GM23338 (cell line): Measurements from ENCODE around the gene NDC80. TPM values are rescaled to one million over a fixed set of nuclear protein-coding genes. Genes with fewer than 3 reads are reported as not detected.

ENCODE experiments used
- ATAC-seq: fragments of 200-7000 bp; cut with Tn5 transposase; 3 replicates; pipeline ENCODE4 v1.9.1; 2020
- DNase-seq: peaks from one replicate; pipeline ENCODE4 v3.0.0-alpha.2; 2015; ENCODE audit warnings: low spot score
- H2AFZ ChIP-seq: fragments of 200-600 bp; sonication (generic); 2 replicates; pipeline ENCODE4 v1.8.0; 2016; ENCODE audit warnings: antibody characterized with exemption, mild to moderate bottlenecking, moderate library complexity
- H3F3A ChIP-seq: fragments of 200-600 bp; sonication (generic); replicated peaks from 2 replicates; pipeline ENCODE4 v1.8.0; 2017; ENCODE audit warnings: antibody characterized with exemption, mixed run types, low read depth
- H3K27ac ChIP-seq: fragments of 200-600 bp; sonication (generic); 2 replicates; pipeline ENCODE4 v1.6.1; 2016; ENCODE audit warnings: low read depth
- H3K27me3 ChIP-seq: fragments of 200-600 bp; sonication (generic); 2 replicates; pipeline ENCODE4 v1.8.0; 2016; ENCODE audit warnings: mild to moderate bottlenecking, mixed run types, moderate library complexity; ENCODE audit not compliant: insufficient read depth
- H3K36me3 ChIP-seq: fragments of 200-600 bp; sonication (generic); 2 replicates; pipeline ENCODE4 v1.8.0; 2016; ENCODE audit warnings: mild to moderate bottlenecking; ENCODE audit not compliant: insufficient read depth
- H3K4me1 ChIP-seq: fragments of 200-600 bp; sonication (generic); 2 replicates; pipeline ENCODE4 v1.8.0; 2016; ENCODE audit warnings: mild to moderate bottlenecking, moderate library complexity; ENCODE audit not compliant: insufficient read depth
- H3K4me2 ChIP-seq: fragments of 200-600 bp; sonication (generic); 2 replicates; pipeline ENCODE4 v1.7.1; 2017; ENCODE audit warnings: mixed run types
- H3K4me3 ChIP-seq: fragments of 200-600 bp; sonication (generic); 2 replicates; pipeline ENCODE4 v1.6.1; 2016; ENCODE audit warnings: mixed run types
- H3K79me2 ChIP-seq: fragments of 200-600 bp; sonication (generic); replicated peaks from 2 replicates; pipeline ENCODE4 v1.8.0; 2017; ENCODE audit warnings: mild to moderate bottlenecking; ENCODE audit not compliant: insufficient read depth
- H3K9me2 ChIP-seq: fragments of 200-600 bp; sonication (generic); 2 replicates; pipeline ENCODE4 v1.8.0; 2017; ENCODE audit not compliant: insufficient read depth
- H4K20me1 ChIP-seq: fragments of 200-600 bp; sonication (generic); replicated peaks from 2 replicates; pipeline ENCODE4 v1.8.0; 2017; ENCODE audit warnings: mild to moderate bottlenecking; ENCODE audit not compliant: insufficient read depth
- H3K27ac Mint-ChIP-seq: 2 replicates; pipeline ENCODE4 v1.8.0; 2020; ENCODE audit warnings: inconsistent platforms, mild to moderate bottlenecking, moderate library complexity, mixed read lengths
- H3K27me3 Mint-ChIP-seq: 3 replicates; pipeline ENCODE4 v1.8.0; 2022; ENCODE audit warnings: low read depth, mild to moderate bottlenecking, moderate library complexity, mixed read lengths, inconsistent platforms; ENCODE audit not compliant: insufficient read depth, poor library complexity
- H3K36me3 Mint-ChIP-seq: 3 replicates; pipeline ENCODE4 v1.8.0; 2021; ENCODE audit warnings: low read depth, mild to moderate bottlenecking, inconsistent platforms, moderate library complexity, mixed read lengths
- H3K4me1 Mint-ChIP-seq: 3 replicates; pipeline ENCODE4 v1.8.0; 2020; ENCODE audit warnings: mild to moderate bottlenecking, inconsistent platforms, mixed read lengths
- H3K4me3 Mint-ChIP-seq: 3 replicates; pipeline ENCODE4 v1.8.0; 2021; ENCODE audit warnings: moderate library complexity, mild to moderate bottlenecking, inconsistent platforms, mixed read lengths
- H3K9me3 Mint-ChIP-seq: 3 replicates; pipeline ENCODE4 v1.8.0; 2020; ENCODE audit warnings: moderate library complexity, mild to moderate bottlenecking, inconsistent platforms, mixed read lengths
- CREB1 ChIP-seq: fragments of 250-450 bp; sonication (Bioruptor Pico); IDR thresholded peaks from 2 replicates; pipeline ENCODE4 v1.5.0; 2020; ENCODE audit warnings: low read depth, mild to moderate bottlenecking, moderate library complexity
- EZH2phosphoT487 ChIP-seq: fragments of 200-600 bp; sonication (generic); IDR thresholded peaks from one replicate; pipeline ENCODE4 v1.8.1; 2018; ENCODE audit warnings: antibody characterized with exemption; ENCODE audit not compliant: unreplicated experiment
- JUNB ChIP-seq: IDR thresholded peaks from one replicate; pipeline ENCODE4 v1.6.1; 2016; ENCODE audit warnings: antibody characterized with exemption; ENCODE audit not compliant: unreplicated experiment
- NANOG ChIP-seq: IDR thresholded peaks from 2 replicates; pipeline ENCODE4 v1.6.1; 2016; ENCODE audit warnings: antibody characterized with exemption, borderline replicate concordance
- POLR2AphosphoS5 ChIP-seq: IDR thresholded peaks from 2 replicates; pipeline ENCODE4 v1.6.1; 2016; ENCODE audit warnings: antibody characterized with exemption, low read depth
- STAT1 ChIP-seq: IDR thresholded peaks from one replicate; pipeline ENCODE4 v1.6.1; 2016; ENCODE audit warnings: antibody characterized with exemption; ENCODE audit not compliant: unreplicated experiment
- ZNF114 ChIP-seq: fragments of 250-450 bp; sonication (Bioruptor Pico); IDR thresholded peaks from 2 replicates; pipeline ENCODE4 v1.5.0; 2020; ENCODE audit warnings: mild to moderate bottlenecking, moderate library complexity
- ZNF331 ChIP-seq: fragments of 250-450 bp; sonication (Bioruptor Pico); IDR thresholded peaks from 2 replicates; pipeline ENCODE4 v1.5.0; 2020; ENCODE audit warnings: low read depth, mild to moderate bottlenecking, moderate library complexity
- polyA plus RNA-seq: library from polyadenylated mRNA; unstranded; fragments of >200 nt; fragmentation: Nextera tagmentation; extraction: Ambion mirVana; gene quantifications from 2 replicates; pipeline ENCODE4 v1.2.1, GENCODE V29; 2016
- total RNA-seq: library from RNA; depleted of rRNA; stranded (reverse); fragments of >200 nt; shearing (Covaris generic); gene quantifications from 2 replicates; pipeline ENCODE4 v1.2.3, GENCODE V29; 2014
- TF ChIP-seq, protein P1 (sequence below): fragments of 250-450 bp; sonication (Bioruptor Pico); IDR thresholded peaks from 2 replicates; pipeline ENCODE4 v1.5.0; 2020; ENCODE audit warnings: mild to moderate bottlenecking, moderate library complexity
- TF ChIP-seq, protein P2 (sequence below), 2 experiments: fragments of 200-600 bp in 1 of 2; sonication (generic) in 1 of 2; conservative IDR thresholded peaks; 2 replicates each; pipeline versions ENCODE4 v1.5.1 to v1.6.1; 2016 to 2017; ENCODE audit warnings: antibody characterized with exemption in 2 of 2, low read depth in 2 of 2, mild to moderate bottlenecking in 2 of 2, moderate library complexity in 1 of 2
- TF ChIP-seq, protein P3 (sequence below): IDR thresholded peaks from one replicate; pipeline ENCODE4 v1.6.1; 2018; ENCODE audit warnings: antibody characterized with exemption; ENCODE audit not compliant: unreplicated experiment
- TF ChIP-seq, protein P4 (sequence below): IDR thresholded peaks from 2 replicates; pipeline ENCODE4 v1.6.1; 2016; ENCODE audit warnings: antibody characterized with exemption

The NDC80 gene
- total and polyA plus RNA-seq, 2 experiments from 2014 or later: 36.6 to 58.4 TPM

DNA sequence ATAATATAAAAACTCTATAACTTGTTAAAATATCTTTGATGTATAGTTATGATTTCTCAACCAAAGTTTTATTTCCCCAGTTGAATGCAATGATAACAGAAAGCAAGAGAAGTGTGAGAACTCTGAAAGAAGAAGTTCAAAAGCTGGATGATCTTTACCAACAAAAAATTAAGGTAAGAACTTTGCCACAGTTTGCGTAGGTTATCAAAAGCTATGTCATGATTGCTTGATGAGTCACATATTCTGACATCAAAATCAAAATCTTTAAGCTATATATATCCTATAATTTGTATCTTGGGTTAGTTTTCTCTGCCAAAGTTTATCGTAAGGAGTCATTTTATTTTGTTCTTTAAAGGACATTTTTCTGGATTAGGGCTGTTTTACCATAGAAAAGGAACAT, 35.0 kb downstream of the NDC80 start (continued):
- TF ChIP-seq, protein P1, sequence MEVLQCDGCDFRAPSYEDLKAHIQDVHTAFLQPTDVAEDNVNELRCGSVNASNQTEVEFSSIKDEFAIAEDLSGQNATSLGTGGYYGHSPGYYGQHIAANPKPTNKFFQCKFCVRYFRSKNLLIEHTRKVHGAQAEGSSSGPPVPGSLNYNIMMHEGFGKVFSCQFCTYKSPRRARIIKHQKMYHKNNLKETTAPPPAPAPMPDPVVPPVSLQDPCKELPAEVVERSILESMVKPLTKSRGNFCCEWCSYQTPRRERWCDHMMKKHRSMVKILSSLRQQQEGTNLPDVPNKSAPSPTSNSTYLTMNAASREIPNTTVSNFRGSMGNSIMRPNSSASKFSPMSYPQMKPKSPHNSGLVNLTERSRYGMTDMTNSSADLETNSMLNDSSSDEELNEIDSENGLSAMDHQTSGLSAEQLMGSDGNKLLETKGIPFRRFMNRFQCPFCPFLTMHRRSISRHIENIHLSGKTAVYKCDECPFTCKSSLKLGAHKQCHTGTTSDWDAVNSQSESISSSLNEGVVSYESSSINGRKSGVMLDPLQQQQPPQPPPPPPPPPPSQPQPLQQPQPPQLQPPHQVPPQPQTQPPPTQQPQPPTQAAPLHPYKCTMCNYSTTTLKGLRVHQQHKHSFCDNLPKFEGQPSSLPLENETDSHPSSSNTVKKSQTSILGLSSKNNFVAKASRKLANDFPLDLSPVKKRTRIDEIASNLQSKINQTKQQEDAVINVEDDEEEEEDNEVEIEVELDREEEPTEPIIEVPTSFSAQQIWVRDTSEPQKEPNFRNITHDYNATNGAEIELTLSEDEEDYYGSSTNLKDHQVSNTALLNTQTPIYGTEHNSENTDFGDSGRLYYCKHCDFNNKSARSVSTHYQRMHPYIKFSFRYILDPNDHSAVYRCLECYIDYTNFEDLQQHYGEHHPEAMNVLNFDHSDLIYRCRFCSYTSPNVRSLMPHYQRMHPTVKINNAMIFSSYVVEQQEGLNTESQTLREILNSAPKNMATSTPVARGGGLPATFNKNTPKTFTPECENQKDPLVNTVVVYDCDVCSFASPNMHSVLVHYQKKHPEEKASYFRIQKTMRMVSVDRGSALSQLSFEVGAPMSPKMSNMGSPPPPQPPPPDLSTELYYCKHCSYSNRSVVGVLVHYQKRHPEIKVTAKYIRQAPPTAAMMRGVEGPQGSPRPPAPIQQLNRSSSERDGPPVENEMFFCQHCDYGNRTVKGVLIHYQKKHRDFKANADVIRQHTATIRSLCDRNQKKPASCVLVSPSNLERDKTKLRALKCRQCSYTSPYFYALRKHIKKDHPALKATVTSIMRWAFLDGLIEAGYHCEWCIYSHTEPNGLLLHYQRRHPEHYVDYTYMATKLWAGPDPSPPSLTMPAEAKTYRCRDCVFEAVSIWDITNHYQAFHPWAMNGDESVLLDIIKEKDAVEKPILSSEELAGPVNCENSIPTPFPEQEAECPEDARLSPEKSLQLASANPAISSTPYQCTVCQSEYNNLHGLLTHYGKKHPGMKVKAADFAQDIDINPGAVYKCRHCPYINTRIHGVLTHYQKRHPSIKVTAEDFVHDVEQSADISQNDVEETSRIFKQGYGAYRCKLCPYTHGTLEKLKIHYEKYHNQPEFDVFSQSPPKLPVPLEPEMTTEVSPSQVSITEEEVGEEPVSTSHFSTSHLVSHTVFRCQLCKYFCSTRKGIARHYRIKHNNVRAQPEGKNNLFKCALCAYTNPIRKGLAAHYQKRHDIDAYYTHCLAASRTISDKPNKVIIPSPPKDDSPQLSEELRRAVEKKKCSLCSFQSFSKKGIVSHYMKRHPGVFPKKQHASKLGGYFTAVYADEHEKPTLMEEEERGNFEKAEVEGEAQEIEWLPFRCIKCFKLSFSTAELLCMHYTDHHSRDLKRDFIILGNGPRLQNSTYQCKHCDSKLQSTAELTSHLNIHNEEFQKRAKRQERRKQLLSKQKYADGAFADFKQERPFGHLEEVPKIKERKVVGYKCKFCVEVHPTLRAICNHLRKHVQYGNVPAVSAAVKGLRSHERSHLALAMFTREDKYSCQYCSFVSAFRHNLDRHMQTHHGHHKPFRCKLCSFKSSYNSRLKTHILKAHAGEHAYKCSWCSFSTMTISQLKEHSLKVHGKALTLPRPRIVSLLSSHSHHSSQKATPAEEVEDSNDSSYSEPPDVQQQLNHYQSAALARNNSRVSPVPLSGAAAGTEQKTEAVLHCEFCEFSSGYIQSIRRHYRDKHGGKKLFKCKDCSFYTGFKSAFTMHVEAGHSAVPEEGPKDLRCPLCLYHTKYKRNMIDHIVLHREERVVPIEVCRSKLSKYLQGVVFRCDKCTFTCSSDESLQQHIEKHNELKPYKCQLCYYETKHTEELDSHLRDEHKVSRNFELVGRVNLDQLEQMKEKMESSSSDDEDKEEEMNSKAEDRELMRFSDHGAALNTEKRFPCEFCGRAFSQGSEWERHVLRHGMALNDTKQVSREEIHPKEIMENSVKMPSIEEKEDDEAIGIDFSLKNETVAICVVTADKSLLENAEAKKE (CRISPR knock-in tag): no peak
- TF ChIP-seq JUNB (no peak), POLR2AphosphoS5 (no peak)

DNA sequence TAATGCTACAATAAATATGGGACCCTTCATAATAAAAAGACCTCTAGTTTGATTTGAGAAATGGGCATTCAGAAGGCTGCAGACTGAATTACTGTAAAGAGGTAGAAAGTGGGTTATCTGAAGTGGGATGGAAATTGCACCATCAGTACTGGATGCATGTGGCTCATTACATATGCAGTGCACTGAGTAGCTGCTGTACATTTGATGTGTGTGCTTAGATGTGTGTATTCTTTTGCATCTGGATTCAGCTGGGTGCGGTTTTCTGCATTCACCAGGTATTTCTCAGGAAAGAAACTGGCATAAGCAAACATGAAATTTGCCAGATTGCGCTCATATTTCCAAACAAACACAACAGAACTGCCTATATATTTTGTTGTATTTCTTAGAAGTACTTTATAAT, 38.2 kb downstream of the NDC80 start:
- Histone ChIP-seq H3K36me3 (peaks cover 57% of the 10 kb centered on the region), H3K9me2 (no peaks in the 10 kb centered on the region), H3K4me3 (no peak overlapping the region), H3K27ac (no peak overlapping the region), H3K4me1 (no peaks in the 10 kb centered on the region), H3F3A (no peaks in the 10 kb centered on the region), H3K79me2 (no peaks in the 10 kb centered on the region), H3K4me2 (no peak overlapping the region), H3K27me3 (no peaks in the 10 kb centered on the region), H2AFZ (no peak overlapping the region), H4K20me1 (peaks cover 7% of the 10 kb centered on the region; the same call in 1 of the 2 replicates)
- Mint-ChIP-seq H3K9me3 (no peaks in the 10 kb centered on the region), H3K27ac (no peak overlapping the region), H3K4me1 (no peaks in the 10 kb centered on the region), H3K4me3 (no peak overlapping the region), H3K36me3 (peaks cover 56% of the 10 kb centered on the region), H3K27me3 (no peaks in the 10 kb centered on the region)
- no peak for ATAC-seq
- DNase-seq: no peak
- no peak for TF ChIP-seq ZNF114 (CRISPR knock-in tag)
- TF ChIP-seq STAT1: no peak
- no peak for TF ChIP-seq CREB1 (CRISPR knock-in tag)
- TF ChIP-seq ZNF331 (CRISPR knock-in tag): no peak
- no peak for TF ChIP-seq POLR2AphosphoS5
- no peak for TF ChIP-seq EZH2phosphoT487
- no peak for TF ChIP-seq JUNB
- TF ChIP-seq, protein P2, sequence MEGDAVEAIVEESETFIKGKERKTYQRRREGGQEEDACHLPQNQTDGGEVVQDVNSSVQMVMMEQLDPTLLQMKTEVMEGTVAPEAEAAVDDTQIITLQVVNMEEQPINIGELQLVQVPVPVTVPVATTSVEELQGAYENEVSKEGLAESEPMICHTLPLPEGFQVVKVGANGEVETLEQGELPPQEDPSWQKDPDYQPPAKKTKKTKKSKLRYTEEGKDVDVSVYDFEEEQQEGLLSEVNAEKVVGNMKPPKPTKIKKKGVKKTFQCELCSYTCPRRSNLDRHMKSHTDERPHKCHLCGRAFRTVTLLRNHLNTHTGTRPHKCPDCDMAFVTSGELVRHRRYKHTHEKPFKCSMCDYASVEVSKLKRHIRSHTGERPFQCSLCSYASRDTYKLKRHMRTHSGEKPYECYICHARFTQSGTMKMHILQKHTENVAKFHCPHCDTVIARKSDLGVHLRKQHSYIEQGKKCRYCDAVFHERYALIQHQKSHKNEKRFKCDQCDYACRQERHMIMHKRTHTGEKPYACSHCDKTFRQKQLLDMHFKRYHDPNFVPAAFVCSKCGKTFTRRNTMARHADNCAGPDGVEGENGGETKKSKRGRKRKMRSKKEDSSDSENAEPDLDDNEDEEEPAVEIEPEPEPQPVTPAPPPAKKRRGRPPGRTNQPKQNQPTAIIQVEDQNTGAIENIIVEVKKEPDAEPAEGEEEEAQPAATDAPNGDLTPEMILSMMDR (conservative IDR thresholded peaks at IDR 0.05; ENCODE audit: low read depth in 2 of 2): no peak
- no peak for TF ChIP-seq NANOG
- TF ChIP-seq, protein P3, sequence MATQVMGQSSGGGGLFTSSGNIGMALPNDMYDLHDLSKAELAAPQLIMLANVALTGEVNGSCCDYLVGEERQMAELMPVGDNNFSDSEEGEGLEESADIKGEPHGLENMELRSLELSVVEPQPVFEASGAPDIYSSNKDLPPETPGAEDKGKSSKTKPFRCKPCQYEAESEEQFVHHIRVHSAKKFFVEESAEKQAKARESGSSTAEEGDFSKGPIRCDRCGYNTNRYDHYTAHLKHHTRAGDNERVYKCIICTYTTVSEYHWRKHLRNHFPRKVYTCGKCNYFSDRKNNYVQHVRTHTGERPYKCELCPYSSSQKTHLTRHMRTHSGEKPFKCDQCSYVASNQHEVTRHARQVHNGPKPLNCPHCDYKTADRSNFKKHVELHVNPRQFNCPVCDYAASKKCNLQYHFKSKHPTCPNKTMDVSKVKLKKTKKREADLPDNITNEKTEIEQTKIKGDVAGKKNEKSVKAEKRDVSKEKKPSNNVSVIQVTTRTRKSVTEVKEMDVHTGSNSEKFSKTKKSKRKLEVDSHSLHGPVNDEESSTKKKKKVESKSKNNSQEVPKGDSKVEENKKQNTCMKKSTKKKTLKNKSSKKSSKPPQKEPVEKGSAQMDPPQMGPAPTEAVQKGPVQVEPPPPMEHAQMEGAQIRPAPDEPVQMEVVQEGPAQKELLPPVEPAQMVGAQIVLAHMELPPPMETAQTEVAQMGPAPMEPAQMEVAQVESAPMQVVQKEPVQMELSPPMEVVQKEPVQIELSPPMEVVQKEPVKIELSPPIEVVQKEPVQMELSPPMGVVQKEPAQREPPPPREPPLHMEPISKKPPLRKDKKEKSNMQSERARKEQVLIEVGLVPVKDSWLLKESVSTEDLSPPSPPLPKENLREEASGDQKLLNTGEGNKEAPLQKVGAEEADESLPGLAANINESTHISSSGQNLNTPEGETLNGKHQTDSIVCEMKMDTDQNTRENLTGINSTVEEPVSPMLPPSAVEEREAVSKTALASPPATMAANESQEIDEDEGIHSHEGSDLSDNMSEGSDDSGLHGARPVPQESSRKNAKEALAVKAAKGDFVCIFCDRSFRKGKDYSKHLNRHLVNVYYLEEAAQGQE: no peak
- TF ChIP-seq, protein P4, sequence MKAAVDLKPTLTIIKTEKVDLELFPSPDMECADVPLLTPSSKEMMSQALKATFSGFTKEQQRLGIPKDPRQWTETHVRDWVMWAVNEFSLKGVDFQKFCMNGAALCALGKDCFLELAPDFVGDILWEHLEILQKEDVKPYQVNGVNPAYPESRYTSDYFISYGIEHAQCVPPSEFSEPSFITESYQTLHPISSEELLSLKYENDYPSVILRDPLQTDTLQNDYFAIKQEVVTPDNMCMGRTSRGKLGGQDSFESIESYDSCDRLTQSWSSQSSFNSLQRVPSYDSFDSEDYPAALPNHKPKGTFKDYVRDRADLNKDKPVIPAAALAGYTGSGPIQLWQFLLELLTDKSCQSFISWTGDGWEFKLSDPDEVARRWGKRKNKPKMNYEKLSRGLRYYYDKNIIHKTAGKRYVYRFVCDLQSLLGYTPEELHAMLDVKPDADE: no peak
